A549 treated with CORT108297 at 1 μM for 4 hours (cell line): ENCODE data around the gene DCP1B. TPM values are rescaled to one million over a fixed set of nuclear protein-coding genes. Genes with fewer than 3 reads are reported as not detected.

Experiments
- total RNA-seq: library from RNA; stranded (reverse); fragments of 200-300 nt; extraction: Qiagen RNA extraction; gene quantifications from 5 replicates; pipeline ENCODE4 v1.2.3, GENCODE V29; 2022

The DCP1B gene
- total RNA-seq = 7.0 to 8.3 TPM (median 8.0 TPM) in 5 replicates

DNA sequence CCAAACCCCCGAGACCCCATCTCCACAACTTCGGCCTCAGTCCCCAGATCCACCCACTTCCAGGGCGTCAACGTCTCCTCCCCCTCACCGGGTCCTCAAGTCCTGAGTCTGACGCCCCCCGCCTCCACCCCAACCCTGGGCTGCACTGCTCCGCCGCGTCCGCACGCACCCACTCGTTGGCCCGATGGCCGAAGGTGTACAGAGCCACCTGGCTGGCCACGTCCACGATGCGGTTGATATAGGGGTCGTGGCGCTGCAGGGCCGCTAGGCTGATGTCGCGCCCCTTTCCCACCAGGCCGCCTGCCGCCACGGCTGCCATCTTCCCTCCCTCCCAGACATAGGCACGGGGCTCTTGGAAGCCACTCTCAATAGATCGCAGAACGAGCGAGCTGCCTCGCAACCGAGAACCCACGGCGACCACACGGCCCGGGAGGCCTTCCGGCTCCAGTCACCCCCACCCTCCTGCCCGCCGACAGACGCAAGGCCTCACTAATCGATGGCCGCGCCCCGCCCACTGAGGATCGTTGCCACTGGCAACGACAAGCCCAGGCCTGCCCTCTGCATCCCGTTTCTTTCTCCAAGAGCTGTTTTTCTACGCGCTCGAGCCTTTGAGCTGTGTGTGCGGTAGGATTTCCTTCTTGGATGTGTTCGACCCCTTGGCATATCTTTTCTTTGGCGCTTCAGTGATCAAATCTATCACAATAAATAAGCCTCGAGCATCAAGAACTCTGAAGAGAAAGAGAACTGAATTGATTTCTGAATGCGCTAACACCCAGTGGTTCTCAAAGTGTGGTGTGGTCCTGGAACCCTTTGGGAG is at the start of gene DCP1B:
Gene DCP1B (minus strand): TSS at position 345 of the 817 bp plus-strand sequence. CDS start 26 bp downstream, at position 319.

DNA sequence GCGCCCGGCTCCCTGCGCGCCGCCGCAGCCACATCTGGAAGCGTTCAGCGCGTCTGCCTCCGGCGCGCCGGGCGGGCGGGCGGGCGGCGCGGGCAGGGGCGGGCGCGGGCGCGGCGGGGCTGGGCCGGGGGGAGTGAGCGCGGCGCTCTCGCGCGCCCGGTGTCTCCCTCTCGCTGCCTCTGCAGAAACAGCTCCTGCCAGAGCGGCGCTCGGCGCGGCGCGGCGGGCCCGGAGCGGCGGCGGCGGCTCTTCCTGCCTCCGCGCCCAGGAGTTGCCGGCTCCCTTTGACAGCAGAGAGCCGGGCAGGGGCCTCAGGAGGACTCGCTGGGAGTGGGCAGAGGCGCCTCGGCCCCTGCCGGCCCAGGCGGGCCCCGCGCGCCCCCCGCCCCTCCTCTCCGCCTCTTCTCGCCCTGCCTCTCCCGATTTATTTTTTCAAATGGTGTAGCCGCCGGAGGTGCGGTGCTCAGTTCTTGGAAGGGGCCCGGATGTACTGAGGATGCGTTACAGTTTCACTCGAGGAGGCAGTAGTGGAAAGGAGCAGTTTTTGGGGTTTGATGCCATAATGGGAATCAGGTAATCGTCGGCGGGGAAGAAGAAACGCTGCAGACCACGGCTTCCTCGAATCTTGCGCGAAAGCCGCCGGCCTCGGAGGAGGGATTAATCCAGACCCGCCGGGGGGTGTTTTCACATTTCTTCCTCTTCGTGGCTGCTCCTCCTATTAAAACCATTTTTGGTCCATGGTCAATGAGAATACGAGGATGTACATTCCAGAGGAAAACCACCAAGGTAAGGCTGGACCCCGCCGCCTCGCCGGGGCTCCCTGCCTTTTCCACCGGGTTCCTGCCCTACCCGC is 48.8 kb upstream of the DCP1B start, which contains the start of gene CACNA1C:
Gene CACNA1C (plus strand): TSS at position 162 of the 853 bp plus-strand sequence. CDS start 576 bp downstream, at position 738.

DNA sequence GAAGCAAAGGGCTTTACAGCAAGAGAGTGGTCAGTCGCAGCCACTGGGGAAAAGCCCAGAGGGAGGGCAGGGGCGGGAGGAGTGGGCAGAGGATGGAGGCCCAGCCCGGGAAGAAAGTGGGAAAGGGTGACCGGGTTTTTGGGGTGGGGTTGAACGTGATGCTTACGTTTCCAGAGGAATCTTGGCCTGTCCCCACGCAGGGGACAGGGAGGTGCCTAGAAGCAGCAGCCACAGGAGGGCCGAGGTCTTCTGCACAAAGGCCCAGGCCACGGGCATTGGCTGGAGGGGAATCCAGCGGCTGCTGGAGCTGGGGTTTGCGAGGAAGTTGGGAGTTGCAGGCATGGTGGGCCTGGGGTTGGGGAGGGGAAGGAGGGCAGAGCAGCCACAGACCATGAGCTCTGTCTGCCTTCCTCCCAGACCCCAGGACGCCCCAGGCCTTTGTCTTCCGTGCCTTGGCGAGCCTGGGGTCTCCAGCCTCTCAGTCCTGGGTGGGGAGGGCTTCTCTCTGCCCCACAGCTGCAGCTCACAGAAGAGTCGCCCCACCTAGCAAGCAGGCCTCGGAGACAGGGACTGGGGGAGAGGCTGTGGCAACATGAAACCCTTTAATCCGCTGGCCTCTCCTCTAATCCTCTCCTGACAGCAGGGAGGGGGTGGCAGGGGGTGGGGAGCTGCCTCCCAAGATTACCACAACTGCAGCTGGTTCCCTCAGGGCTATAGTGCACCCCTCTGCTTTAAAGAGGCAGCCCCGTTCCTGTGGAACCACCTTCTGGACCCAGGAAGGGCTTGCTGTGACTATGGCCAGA is 86.0 kb downstream of the DCP1B start, which contains the start of gene CACNA2D4:
Gene CACNA2D4 (minus strand): TSS at position 572 of the 803 bp plus-strand sequence. CDS start 179 bp downstream, at position 393.

Other genes starting within 250 kb of the DCP1B start
- 0.07 to 0.10 TPM in 2 of 5 replicates, not detected in the others for gene LRTM2, start 183.9 kb downstream of the DCP1B start, total RNA-seq
- gene CACNA2D4, start 85.8 kb downstream of the DCP1B start, total RNA-seq = not detected in 5 replicates
- gene CACNA1C, start 48.5 kb upstream of the DCP1B start, total RNA-seq = 0.02 to 0.15 TPM (median 0.09 TPM) in 3 of 5 replicates, not detected in the others